Measurements from ENCODE around the gene UBE2E3.
"Not testable (repeated sequence)": the region's sequence is repeated elsewhere in the genome, so short reads cannot be mapped to it uniquely, and the experiment has no call there.

UBE2E3 gene

DNA sequence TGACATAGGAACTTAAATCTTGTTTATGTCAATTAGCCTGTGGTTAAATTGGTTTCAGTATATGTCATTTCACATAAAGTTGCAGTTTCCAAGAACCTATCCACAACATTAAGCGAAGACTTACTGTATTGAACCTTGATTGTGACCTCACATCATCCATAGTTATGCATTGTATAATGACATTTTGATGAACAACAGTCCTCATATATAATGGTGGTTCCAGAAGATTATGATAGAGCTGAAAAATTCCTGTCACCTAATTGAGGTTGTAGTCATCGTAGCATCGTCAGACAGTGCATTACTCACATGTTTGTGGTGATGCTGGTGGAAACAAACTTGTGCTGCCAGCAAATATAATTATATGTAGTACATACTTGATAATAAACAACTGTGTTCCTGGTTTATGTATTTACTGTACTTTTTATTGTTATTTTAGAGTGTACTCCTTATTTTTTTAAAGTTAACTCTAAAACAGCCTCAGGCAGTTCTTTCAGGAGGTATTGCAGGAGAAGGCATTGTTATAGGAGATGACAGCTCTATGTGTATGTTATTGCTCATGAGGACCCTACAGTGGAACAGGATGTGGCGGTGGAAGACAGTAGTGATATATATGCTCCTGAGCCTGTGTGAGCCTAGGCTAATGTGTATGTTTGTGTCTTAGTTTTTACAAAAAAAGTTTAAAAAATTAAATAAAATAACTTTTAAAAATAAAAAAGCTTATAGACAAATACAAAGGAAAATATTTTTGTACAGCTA, 56.6 kb downstream of the UBE2E3 start:
- DNase-seq, result peak in 1 of 5 donors; percentile 67

DNA sequence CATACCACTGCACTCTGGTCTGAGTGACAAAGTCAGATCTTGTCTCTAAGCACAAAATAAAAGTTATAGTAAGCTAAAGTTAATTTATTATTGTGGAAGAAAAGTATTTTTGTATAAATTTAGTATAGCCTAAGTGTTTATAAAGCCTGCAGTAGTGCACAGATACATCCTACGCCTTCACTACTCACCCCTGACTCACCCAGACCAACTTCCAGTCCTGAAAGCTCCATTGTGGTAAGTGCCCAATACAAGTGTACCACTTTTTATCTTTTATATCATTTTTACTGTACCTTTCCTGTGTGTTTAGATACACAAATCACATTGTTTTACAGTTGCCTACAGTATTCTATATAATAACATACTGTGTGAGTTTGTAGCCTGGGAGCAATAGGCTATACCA, 57.5 kb downstream of the UBE2E3 start:
- DNase-seq, result peak in 1 of 5 donors; percentile 27

DNA sequence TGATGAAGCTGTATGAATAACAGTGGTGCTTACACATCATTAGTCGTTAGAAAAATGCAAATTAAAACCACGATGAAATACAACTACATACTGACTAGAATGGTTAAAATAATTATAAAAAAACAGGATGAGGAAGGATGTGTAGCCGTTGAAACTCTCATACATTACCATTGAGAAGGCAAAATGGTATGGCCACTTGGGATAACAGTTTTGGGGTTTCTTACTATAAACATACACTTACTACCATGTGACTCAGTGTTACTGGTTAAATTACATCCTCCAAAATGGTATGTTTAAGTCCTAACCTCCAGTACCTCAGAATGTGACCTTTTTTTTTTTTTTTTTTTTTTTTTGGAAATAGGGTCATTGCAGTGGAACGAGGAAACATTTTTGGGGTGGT, 58.4 kb downstream of the UBE2E3 start:
- no peak for DNase-seq

DNA sequence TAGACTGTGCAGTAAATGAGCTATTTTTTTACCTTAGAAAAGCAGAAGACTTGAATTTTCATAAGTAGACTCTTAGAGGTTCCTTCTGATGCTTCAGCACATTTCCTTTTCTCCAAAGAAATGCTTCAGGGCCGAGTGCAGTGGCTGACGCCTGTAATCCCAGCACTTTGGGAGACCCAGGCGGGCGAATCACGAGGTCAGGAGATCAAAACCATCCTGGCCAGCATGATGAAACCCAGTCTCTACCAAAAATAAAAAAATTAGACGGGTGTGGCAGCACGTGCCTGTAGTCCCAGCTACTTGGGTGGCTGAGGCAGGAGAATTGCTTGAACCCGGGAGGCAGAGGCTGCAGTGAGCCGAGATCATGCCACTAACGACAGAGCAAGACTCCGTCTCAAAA, 60.4 kb downstream of the UBE2E3 start:
- not testable (repeated sequence) for DNase-seq

DNA sequence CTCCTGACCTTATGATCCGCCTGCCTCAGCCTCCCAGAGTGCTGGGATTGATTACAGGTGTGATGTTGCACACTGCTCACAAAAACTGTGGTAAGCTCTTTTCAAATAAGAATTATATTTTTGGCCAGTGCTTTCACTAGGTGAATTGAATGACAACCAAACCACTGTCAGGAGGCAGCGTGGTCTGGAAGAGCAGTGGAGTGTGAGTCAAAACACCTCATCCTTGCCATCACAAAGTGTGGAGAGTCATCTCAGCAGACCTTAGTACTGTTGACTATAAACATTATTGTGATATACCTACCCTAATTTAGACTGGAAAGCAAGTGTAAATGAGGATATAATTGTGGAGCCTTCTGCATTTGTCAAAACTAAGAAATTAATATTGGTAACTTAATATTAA, 61.3 kb downstream of the UBE2E3 start:
- peak in 1 of 5 donors; percentile 10 for DNase-seq

DNA sequence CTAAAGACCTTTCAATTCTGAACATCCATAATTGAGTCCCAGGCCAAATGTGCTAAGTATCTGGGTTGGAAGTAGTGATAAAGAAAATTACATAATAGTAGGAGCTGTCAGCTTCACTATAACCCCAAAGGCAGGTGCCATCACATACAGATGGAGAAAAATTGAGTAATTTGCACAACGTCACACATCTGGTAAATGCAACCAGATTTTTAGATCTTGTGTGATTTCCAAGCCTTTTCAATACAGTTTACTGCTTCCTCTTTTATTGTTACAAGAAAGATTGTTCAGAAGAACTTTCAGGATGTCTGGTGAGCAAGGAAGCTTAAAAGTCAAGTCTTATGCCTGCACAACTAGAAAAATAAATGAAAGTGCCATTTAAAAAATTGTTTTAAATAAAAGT, 62.3 kb downstream of the UBE2E3 start:
- DNase-seq, result no peak

DNA sequence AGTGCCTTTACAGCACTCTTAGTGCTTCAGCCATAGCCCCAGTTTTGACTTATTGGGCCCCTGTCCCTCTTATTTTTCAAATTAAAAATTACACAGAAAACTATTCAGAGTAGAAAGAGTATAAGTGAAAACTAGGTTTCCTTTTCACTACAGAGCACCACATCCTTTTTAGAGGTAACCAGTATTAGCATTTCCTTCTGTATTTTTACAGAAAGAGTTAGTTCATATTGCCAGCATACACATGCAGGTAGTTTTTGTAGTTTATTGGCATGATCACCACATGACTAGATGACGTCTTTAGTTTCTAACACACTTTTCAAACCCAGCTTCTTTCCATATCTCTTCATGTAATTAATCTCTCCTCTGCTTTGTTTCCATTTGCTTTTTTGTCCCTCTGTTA, 66.4 kb downstream of the UBE2E3 start:
- peak in 1 of 5 donors; percentile 22 for DNase-seq

DNA sequence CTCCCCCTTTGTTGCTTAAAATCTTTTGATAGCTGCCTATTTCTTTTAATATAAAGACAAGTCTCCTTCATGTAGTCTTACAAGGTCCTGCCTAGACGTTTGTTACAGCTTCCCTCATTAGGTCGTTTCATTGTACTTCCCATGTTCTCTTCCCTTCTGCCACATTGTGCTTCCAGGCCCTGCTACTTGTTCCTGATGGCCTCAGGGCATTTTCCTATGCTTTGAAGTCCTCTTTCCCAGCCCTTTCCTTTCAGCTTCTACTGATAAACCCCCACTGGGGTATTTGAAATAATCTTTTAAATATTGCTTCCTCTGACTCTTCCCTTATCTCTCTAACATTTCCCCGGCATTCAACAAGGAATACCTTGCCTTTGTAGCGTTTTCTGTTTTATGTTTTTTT, 67.4 kb downstream of the UBE2E3 start:
- DNase-seq, result no peak

DNA sequence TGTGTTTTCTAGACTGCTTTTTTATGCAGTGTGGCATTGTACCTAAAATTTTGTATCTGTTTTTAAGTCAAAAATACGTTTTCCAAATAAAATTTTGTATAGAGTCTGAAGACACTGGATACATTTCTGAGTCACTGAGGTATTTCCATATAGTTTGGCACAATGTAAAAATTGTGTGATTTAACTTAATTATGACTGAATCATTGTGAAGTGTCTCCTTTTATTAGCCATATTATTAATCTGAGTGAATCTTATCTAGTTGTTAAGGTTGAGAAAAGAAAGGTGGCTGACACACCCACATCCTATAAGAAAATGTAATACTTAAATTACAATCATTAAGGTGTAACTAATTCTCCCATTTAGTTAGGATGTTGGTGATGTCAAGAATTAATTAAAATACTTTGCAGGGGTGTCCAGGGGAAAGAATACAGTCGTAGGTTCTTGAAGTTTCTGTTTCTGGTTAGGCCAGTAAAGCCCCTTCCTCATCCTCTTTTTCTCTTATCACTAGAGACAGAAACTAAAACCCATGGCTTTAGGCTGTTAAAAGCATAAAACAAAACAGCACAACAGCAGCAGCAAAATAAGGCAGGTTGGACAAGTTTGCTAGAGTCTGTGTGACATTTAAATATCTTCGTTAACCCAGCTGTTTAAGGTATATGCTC, 71.6 kb downstream of the UBE2E3 start:
- DNase-seq, result no peak

DNA sequence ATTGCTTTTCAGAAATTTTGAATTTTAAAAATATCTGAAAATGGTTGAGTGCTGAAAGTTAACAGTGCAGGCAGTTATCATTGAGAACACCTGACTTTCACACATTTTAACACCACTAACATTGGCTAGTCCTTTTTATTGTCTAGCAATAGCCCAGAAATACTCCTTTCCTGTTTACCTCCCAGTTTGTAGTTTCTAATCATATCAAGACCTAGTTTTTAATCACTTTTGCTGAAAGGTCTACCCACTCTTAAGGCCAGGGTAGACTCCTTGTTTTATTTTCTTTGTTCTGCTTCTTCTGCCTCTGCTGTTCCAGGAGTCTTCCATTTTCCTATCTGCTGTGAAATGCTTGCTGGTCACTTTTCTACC, 72.1 kb downstream of the UBE2E3 start:
- DNase-seq, result peak in 1 of 5 donors; percentile 17

DNA sequence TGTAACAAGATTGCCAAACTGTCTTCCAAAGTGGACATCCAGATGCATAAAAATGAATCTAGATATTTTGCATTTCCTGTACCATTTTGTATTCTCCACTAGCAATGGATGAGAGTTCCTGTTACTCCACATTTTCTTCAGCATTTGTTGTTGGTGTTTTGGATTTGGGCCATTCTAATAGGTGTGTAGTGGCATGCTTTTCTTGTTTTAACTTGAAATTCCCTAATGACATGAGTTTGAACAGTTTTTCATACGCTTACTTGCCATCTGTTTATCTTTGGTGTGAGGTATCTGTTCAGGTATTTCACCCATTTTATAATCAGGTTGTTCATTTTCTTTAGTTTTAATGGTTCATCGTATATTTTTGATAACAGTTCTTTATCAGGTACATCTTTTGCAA, 73.9 kb downstream of the UBE2E3 start:
- DNase-seq, result no peak

DNA sequence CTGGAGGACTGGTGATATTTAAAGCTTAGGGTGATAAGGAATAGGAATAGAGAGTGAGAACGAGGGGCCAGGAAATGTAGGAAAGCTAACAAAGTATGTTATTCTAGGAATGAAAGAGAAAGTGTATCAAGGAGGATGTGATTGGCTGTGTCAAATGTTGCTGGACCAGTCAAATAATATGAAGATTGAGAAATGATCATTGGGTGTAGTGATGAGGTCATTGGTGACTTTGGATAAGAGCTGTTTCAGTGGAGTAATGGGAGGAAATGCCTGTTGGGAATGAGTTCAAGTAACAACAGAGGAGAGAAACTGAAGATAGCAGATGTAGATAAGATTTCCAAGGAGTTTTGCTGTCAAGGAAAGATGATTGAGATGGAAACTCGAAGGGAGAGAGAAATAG, 74.4 kb downstream of the UBE2E3 start:
- no peak for DNase-seq

DNA sequence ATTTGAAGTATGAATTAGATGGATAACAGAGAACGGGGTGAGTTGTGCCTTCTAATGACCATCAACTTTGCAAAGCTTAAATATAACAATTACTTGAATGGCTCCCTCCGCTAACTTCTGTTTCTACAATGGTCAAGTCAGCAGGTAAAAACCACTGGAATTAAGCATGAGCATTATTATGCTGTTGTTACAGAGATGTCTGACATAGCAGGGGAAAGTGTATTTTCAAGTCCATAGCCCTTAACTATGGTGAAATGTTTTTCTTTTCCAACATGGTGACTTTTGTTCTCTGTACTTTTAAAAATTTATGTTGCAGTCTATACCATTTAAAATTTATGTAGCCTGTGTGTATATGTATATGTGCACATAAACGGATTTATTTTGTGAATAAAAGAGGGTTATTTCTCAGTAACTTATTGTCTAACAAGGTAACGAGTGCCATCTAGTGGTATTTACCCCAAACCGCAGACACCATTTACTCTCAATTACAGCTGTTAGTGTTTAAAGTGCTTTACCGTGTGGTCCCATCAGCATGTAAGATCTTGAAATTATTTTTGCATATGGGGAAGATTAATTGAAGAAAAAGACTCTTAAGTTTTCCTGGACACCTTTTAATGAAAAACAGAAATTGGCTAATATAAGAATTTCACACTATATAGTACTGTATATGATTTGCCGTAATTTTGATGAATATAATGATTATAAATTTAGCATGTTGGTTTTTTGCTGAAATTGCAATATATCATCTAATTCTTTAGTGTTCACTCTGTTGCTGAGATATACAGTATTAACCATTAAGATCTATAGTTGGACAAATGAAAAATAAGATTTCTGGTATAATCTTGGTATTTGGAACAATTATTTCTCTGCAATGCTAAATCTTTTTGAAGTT, 78.2 kb downstream of the UBE2E3 start:
- peak in 4 of 5 donors; percentile 4 to 47 (median 22) for DNase-seq

DNA sequence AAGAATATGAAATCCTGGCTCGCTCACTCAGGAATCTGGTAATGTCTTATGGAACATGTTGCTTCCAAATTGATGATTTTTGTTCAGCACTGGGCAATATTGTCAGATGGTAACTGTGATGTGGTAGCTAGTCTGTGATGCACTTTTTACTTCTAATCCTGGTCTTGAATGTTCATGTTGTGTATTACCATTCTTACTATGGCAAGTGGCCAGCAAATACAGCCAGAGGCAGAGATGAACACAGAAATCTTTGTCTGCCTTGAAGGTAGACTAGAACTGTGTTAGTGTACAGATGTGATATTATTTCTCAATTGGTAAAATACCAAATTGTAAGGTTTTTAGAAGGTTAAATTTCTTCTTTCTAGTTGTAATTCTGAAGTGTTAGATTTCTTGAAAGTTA, 83.3 kb downstream of the UBE2E3 start:
- no peak for DNase-seq

DNA sequence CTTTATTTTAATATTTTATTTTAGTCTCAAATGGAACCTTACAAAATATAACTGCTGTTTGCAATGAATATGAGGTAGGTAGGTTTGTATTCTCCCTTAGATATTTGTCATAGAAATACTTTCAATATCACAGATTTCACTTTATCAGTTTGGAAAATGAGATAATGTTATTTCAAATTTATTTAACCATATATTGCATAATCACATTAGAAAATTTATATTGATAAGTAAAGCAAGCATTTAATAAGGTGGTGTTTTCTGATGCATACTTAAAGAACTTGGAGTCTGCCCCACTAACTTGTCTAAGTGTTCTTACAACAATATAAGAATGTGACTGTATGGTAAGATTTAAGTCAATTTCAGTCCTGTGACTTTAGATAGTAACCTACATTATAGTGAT, 85.1 kb downstream of the UBE2E3 start:
- DNase-seq, result no peak

DNA sequence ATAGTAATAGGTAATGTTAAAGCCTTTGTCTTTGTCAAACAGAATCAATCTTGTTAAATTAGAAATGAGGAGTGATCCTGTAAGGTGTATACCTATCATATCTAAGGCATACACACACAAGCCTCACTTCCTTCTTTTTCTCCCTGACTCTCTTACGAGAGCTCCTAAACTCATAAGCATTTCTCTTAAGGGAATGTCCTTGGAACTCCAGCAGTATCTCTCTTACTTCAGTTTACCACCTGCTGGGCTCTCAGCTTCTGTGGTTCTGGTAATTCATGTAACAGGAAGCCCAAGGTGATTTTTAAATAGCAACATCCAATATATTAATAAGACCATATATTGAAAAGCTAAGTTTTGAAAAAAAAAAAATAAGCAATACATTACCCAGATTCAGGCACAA, 85.9 kb downstream of the UBE2E3 start:
- DNase-seq, result no peak

DNA sequence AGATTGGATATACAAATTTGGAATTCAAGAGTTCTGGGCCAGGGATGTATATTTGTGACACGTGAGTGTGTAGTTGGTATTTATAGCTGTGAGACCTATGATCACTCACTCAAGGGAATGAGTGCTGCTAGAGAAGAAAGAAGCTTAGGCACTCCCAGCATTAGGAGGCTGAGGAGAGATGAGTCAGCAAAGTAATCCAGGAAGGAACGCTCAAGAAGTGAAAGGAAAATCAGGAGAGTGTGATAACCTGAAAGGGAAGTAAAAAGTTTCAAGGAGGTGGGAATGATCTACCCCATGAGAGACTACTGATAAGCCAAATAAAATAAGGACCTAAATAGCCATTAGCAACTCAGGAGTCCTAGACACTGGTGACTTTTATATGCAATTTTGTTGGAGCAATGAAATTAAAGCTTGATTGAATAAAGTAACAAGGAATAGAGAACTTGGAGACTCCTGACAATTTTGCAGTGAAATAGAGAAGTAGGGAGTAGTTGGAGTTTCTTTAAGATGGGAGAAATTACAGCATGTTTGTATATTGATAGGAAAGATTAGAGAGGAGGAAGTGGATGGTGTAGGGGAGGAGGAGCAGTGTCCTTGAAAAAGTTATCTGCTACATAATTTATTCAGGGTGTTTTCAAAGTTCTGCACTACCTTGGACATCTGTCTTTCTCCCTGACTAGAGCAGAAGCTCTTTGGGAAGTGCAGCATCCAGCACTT, 89.9 kb downstream of the UBE2E3 start:
- DNase-seq, result no peak

DNA sequence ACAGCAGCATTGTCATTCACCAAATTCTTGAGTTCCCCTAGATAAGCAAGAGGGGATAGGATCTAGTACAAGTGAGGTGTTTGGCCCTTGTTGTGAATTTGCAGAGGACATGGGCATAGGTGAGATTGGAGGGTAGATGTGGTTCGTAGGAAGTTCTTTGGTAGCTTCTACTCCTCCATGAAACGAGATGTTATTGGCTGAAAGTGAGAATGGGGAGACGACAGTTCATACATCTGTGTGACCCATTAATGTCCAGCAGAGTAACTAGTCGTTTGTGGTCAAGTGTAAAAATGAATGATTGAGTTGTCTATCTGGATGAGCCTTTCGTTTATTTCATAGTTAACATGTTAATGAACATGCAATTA, 90.4 kb downstream of the UBE2E3 start:
- DNase-seq, result no peak

DNA sequence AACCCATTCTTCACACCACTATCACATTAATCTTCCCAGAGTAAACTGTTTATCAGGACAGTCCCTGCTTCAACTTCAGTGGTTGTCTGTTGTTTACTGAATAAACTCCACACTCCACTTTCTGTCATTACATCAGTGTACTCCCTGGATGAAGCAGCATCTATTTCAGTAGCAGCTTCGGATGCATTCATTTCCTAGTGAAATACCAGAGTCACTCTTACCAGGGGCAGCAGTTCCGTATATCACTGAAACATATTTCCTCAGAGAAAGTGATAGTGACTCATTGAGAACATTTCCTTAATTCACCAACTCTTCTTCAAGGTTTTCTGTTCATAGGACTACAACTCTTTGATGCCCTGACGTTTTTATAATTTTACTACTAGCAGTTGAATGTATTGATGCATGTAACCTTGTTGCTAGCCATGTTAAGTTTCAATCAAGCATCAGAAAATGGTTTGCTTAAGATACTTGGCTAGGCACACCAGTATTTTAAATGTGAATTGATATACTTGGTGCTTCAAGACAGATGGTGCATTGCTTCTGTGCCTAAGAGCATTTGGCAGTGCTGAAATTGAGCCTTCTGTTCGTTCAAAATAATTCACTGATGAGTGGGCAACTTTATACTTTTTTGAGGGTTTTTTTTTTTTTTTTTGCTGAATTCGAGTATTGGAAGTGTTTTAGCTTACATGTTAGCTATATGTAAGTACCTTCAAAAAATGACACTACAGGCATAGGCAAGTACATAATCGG, 92.3 kb downstream of the UBE2E3 start:
- DNase-seq, result peak in 1 of 5 donors; percentile 6

DNA sequence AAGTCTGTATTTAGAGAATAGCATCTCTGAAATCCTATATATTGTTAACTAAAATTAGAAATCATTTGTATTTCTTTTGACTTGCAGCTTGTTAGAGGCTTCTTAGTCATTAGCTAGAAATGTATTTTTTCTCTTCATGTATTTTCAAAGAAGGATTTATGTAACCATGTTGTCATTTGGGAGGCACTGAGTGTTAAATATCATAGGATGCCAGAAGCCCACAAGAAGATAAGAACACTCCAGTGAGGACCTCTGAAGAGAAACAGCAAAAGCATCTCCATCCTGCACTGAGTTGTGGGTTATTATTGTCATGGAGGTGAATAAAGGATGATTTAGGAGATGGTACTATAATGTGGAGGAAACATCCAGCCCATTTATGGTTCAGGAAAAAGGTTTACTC, 93.5 kb downstream of the UBE2E3 start:
- DNase-seq, result no peak

DNA sequence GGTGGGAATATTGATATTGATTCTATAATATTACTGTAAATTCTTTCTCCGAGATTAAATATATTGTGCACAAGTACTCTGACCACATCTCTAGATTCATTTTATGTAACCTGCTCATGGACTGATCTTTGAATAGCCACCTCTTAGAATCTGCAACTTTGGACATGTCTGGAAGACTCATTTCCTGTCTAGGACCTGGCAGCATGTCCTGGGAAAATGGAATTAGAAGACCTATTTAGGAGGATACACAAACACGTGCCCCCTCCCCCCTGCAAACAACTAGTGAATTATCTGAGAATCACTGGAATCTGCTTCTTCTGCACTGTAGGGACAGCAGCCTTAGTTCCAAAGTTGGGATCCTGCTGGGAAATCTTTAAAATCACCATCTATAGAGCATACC, 94.1 kb downstream of the UBE2E3 start:
- no peak for DNase-seq

DNA sequence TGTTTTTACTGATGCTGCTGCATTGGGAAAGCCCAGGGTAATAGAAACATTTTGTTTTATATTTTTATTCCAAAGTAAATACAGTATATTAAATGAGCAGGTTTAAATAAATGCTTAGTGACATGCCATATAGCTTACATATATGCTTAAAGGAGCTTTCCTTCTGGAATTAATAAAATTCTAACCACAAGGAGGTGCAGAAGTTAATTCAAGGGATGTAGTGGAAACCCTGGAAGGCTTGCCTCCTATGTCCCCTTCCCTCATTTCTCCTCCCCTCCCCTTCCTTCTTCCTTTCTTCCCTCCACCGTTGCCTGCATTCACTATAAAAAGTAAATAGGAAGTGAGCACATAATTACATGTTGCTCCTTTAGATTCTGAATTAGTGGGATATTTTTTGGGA, 96.3 kb downstream of the UBE2E3 start:
- DNase-seq, result no peak

Measured in T-helper 1 cell (primary cell).